ENCODE results near the gene MYLK4.

MYLK4 gene

GRCh38 chr6:2624177-2624576 is 126.5 kb downstream of the MYLK4 start:
- no peak for DNase-seq

GRCh38 chr6:2623295-2623694 is 127.4 kb downstream of the MYLK4 start:
- no peak for DNase-seq

DNA sequence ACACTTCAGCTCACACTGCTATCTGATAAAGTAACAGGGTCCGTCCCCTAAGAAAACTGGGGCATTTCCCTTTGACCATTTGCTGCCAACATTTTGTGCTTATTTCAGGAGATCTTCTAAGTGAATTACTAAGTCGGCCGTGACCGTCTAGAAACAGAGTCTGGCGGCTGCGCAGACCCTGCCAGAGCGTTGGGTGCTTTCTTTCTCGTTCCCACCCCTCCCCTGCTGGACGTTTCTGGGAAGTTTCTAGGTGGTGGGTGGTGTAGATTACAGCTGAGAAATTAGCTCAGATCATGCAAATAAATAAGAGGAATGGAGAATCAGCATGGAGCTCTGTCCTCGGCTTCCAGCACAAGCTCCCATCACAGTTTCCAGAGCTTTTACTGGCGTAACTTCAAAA is 128.1 kb downstream of the MYLK4 start:
- DNase-seq = no peak

DNA sequence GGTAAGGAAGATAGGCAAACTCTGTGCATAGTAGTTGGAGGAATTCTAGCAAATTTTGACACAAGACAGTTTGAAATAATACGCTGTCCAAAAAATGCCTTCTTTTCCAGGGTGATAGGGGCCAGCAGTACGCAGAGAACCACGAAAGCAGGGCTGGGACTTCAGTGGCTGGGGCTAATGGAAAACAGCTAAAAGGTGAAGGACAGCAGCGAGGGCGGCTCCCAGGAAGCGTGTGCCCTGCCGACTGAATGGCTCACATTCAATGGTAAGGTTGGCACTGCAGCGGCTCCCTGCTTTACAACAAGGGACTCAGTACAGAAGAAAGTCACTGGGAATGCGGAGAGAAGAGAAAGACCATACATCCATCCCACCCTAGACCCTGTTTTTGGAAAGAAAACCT is 131.1 kb downstream of the MYLK4 start:
- no peak for DNase-seq

- no peak for DNase-seq
Measured at GRCh38 chr6:2617729-2618128, 133.0 kb downstream of the MYLK4 start.

DNA sequence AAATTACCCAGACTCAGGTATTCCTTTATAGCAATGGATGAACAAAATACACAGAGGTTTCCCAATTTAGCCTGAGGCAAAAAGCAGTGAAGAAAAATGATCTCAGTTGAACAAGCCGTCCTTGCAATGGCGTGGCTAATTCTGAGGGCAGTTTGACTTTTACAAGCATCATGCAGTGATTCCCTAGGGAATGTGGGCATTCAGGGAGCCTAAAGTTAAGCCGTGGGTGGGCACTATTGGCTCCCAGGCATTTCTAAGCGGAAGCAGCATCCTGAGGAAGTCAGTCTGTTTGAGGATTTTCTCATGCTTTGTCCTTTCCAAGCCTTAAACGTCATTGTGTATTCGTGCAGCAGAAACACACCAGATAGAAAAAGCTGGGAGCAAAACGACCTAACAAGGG is 133.9 kb downstream of the MYLK4 start:
- no peak for DNase-seq

- no peak for DNase-seq
Measured at GRCh38 chr6:2615251-2615650, 135.5 kb downstream of the MYLK4 start.

DNA sequence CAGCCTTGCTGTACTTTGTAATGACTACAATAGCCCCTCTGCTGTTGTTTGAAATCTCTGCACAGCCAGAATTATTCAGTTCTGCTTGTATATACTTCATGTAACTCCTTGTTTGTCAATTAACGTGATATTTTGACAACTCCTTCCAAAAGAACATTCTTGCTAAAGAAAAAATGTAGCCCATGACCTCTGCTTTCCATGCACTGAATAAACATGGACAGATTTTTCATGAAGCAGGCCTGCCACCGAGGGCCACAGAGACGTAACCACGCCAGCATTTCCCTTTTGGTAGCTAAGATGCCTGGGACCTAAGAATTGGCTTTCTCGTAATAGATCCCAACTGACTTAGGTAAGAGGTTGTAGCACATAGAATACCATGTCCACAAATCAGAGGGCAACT is 135.9 kb downstream of the MYLK4 start:
- no peak for DNase-seq

DNA sequence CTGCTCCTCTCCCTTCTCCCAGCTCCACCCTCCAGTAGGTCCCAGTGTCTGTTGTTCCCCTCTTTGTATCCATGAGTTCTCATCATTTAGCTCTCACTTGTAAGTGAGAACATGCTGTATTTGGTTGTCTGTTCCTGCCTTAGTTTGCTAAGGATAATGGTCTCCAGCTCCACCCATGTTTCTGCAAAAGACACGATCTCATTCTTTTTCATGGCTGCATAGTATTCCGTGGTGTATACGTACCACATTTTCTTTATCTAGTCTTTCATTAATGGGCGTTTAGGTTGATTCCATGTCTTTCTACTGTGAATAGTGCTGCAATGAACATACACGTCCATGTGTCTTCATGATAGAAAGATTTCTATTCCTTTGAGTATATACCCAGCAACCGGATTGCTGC is 136.6 kb downstream of the MYLK4 start:
- no peak for DNase-seq
